Trophoblast cell (in vitro differentiated cells and primary cell): ENCODE results near the gene PLCL1.

Source experiments
- DNase-seq, 2 donors: peaks; one replicate each; pipeline ENCODE4 v3.0.0-alpha.2; 2016
- H2AFZ ChIP-seq: 2 replicates; pipeline ENCODE4 v1.6.1; 2013; ENCODE audit warnings: low read length, moderate library complexity, mild to moderate bottlenecking; ENCODE audit not compliant: insufficient read depth, poor library complexity
- H2AK5ac ChIP-seq: 2 replicates; pipeline ENCODE4 v1.6.1; 2013; ENCODE audit warnings: mild to moderate bottlenecking, low read length
- H2BK120ac ChIP-seq: 2 replicates; pipeline ENCODE4 v1.6.1; 2013; ENCODE audit warnings: low read length, mild to moderate bottlenecking, moderate library complexity; ENCODE audit not compliant: insufficient read depth, poor library complexity
- H2BK12ac ChIP-seq: 2 replicates; pipeline ENCODE4 v1.6.1; 2013; ENCODE audit warnings: mild to moderate bottlenecking, low read length, moderate library complexity
- H2BK5ac ChIP-seq: 2 replicates; pipeline ENCODE4 v1.6.1; 2013; ENCODE audit warnings: low read length, low read depth, moderate library complexity, mild to moderate bottlenecking; ENCODE audit not compliant: poor library complexity
- H3K14ac ChIP-seq: 2 replicates; pipeline ENCODE4 v1.6.1; 2013; ENCODE audit warnings: mild to moderate bottlenecking, low read length
- H3K18ac ChIP-seq: 2 replicates; pipeline ENCODE4 v1.6.1; 2013; ENCODE audit warnings: mild to moderate bottlenecking, low read length
- H3K23ac ChIP-seq: 2 replicates; pipeline ENCODE4 v1.6.1; 2013; ENCODE audit warnings: low read length
- H3K27ac ChIP-seq: 2 replicates; pipeline ENCODE4 v1.5.1; 2013; ENCODE audit warnings: low read depth, mild to moderate bottlenecking, inconsistent platforms, low read length, moderate library complexity
- H3K27me3 ChIP-seq: 2 replicates; pipeline ENCODE4 v1.6.1; 2013; ENCODE audit warnings: inconsistent platforms, mild to moderate bottlenecking, low read length, moderate library complexity; ENCODE audit not compliant: insufficient read depth
- H3K36me3 ChIP-seq, 2 experiments: 1 replicate in 1 of 2; 2 replicates in 1 of 2; pipeline ENCODE4 v1.6.1; 2013; ENCODE audit warnings: low read length in 2 of 2, mild to moderate bottlenecking in 2 of 2, moderate library complexity in 1 of 2; ENCODE audit not compliant: insufficient read depth in 2 of 2, control insufficient read depth in 1 of 2
- H3K4ac ChIP-seq: 2 replicates; pipeline ENCODE4 v1.6.1; 2013; ENCODE audit warnings: low read depth, mild to moderate bottlenecking, low read length, moderate library complexity
- H3K4me1 ChIP-seq, 2 experiments: 1 replicate in 1 of 2; 2 replicates in 1 of 2; pipeline ENCODE4 v1.6.1; 2013; ENCODE audit warnings: low read length in 2 of 2, mild to moderate bottlenecking in 2 of 2, moderate library complexity in 1 of 2; ENCODE audit not compliant: insufficient read depth in 2 of 2, control insufficient read depth in 1 of 2
- H3K4me2 ChIP-seq: 2 replicates; pipeline ENCODE4 v1.6.1; 2013; ENCODE audit warnings: inconsistent platforms, mild to moderate bottlenecking, low read length, moderate library complexity
- H3K4me3 ChIP-seq: 2 replicates; pipeline ENCODE4 v1.5.1; 2013; ENCODE audit warnings: mild to moderate bottlenecking, low read depth, low read length, inconsistent platforms
- H3K79me1 ChIP-seq: one replicate; pipeline ENCODE4 v1.6.1; 2013; ENCODE audit warnings: low read length
- H3K79me2 ChIP-seq: 2 replicates; pipeline ENCODE4 v1.6.1; 2013; ENCODE audit warnings: low read length, mild to moderate bottlenecking; ENCODE audit not compliant: control insufficient read depth, insufficient read depth, poor library complexity
- H3K9ac ChIP-seq: 2 replicates; pipeline ENCODE4 v1.6.1; 2013; ENCODE audit warnings: mild to moderate bottlenecking, low read length
- H3K9me3 ChIP-seq: 2 replicates; pipeline ENCODE4 v1.6.1; 2013; ENCODE audit warnings: low read depth, mild to moderate bottlenecking, control low read depth, inconsistent platforms, low read length; ENCODE audit not compliant: insufficient read depth
- H4K12ac ChIP-seq: 2 replicates; pipeline ENCODE4 v1.6.1; 2013; ENCODE audit warnings: low read depth, mild to moderate bottlenecking, low read length, moderate library complexity
- H4K8ac ChIP-seq: 2 replicates; pipeline ENCODE4 v1.6.1; 2013; ENCODE audit warnings: low read depth, mild to moderate bottlenecking, low read length, moderate library complexity
- H4K91ac ChIP-seq: one replicate; pipeline ENCODE4 v1.6.1; 2013; ENCODE audit warnings: low read depth, mild to moderate bottlenecking, low read length, moderate library complexity
- WGBS: extraction: QIAGEN DNeasy Blood & Tissue Kit; methylation state at CpG from one replicate; pipeline ENCODE4 v1.1.7; 2013; ENCODE audit warnings: missing lambda C conversion rate; ENCODE audit not compliant: insufficient read length, insufficient coverage; ENCODE audit errors: extremely low coverage; 5-methylcytosine and 5-hydroxymethylcytosine counted together

Gene PLCL1

DNA sequence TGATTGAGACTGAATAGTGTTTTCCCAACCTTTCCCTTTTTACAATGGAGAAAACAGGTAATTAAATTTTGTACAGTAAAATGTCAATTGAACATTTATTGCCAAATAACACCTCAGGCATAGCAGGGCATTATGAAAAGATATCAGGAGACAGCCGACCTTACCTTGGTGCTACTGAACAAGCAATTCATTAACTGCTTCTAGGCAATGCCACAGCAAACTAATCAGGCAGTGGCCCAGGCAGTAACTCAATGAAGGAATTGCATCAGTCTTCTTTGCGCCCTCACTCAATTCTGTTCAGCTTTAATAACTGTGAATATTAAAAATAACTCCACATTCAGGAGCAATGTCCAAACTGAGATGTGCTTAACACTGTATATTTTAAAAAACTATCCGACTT, 6.1 kb downstream of the PLCL1 start:
- H3K79me1 ChIP-seq: no peaks in the 10 kb centered on the region
- no peak overlapping the region for H4K91ac ChIP-seq
- H3K18ac ChIP-seq: no peak overlapping the region
- H2BK5ac ChIP-seq: no peak overlapping the region
- H3K27ac ChIP-seq: no peak overlapping the region
- no peak overlapping the region for H2AFZ ChIP-seq
- no peak overlapping the region for H3K23ac ChIP-seq
- no peak overlapping the region for H3K14ac ChIP-seq
- peaks cover 5% of the 10 kb centered on the region for H3K27me3 ChIP-seq
- H2AK5ac ChIP-seq: no peak overlapping the region
- peak overlapping the region; percentile 52 for H3K9ac ChIP-seq
- no peaks in the 10 kb centered on the region for H3K4me1 ChIP-seq
- no peak overlapping the region for H2BK120ac ChIP-seq
- no peak for DNase-seq
- H3K79me2 ChIP-seq: no peaks in the 10 kb centered on the region
- no peak overlapping the region for H4K12ac ChIP-seq
- no peak overlapping the region for H3K4me2 ChIP-seq
- H3K36me3 ChIP-seq: no peaks in the 10 kb centered on the region
- WGBS: no CpG with 5 or more reads among the region's 3 CpGs
- H2BK12ac ChIP-seq: no peak overlapping the region
- H4K8ac ChIP-seq: no peak overlapping the region
- no peak overlapping the region for H3K4ac ChIP-seq
- no peaks in the 10 kb centered on the region for H3K9me3 ChIP-seq
- no peak overlapping the region for H3K4me3 ChIP-seq

DNA sequence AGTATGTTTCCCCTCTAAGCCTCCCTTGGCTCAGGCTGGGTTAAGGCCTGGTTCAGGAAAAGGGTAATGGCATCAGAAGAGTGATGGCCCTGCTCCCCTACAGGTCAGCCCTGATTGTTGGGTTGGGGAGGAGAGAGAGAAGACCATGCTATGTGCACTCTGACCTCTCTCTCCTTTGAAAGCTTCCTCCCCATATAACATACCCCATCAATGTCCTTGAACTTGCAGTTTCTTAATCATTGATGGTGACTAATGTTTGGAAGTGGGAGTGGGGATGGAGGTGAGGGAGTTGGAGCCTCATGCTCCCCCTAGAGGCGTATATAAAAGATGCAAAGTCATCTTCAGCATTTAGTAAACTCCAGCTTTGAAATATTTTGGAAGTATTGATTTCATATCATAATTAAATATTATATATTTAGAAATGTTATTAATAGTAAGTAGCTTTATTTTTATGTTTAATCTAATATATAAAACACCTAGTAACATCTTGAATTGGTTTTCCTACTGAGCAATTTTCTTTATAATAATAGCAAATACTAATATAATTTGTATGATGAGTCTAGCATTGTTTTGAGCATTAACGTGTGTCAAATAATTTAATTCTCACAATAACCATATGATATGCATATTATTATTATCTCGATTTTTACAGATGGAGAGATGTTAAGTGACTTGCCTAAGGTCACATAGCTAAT, 8.8 kb downstream of the PLCL1 start:
- Histone ChIP-seq H3K27me3 (no peaks in the 10 kb centered on the region), H2BK5ac (no peak overlapping the region), H3K27ac (no peak overlapping the region), H3K9ac (no peak overlapping the region), H4K12ac (no peak overlapping the region), H3K18ac (no peak overlapping the region), H3K4me2 (no peak overlapping the region), H3K14ac (no peak overlapping the region), H2BK120ac (no peak overlapping the region), H3K4me1 (no peaks in the 10 kb centered on the region), H3K4me3 (no peak overlapping the region), H2AFZ (no peak overlapping the region), H4K8ac (no peak overlapping the region), H3K4ac (no peak overlapping the region), H3K9me3 (no peaks in the 10 kb centered on the region), H3K79me2 (no peaks in the 10 kb centered on the region), H3K79me1 (no peaks in the 10 kb centered on the region), H3K36me3 (no peaks in the 10 kb centered on the region), H3K23ac (no peak overlapping the region), H4K91ac (no peak overlapping the region), H2AK5ac (no peak overlapping the region), H2BK12ac (no peak overlapping the region)
- WGBS: no CpG with 5 or more reads among the region's 3 CpGs
- DNase-seq: peak in 1 of 2 donors; percentile 38

DNA sequence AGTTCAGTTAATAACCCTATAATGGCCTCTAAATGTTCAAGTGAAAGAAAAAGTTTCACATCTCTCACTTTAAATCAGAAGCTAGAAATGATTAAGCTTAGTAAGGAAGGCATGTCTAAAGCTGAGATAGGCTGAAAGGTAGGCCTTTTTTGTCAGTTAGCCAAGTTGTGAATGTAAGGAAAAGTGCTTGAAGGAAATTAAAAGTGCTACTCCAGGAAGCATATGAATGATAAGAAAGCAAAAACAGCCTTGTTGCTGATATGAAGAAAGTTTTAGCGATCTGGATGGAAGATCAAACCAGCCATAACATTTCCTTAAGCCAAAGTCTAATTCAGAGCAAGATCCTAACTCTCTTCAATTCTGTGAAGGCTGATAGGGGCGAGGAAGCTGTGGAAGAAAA, 10.1 kb downstream of the PLCL1 start:
- no peak overlapping the region for H4K91ac ChIP-seq
- H3K23ac ChIP-seq: no peak overlapping the region
- H3K4me2 ChIP-seq: no peak overlapping the region
- no peak overlapping the region for H3K4me3 ChIP-seq
- DNase-seq: no peak
- H3K27ac ChIP-seq: no peak overlapping the region
- no peaks in the 10 kb centered on the region for H3K79me1 ChIP-seq
- no peaks in the 10 kb centered on the region for H3K36me3 ChIP-seq
- H2BK12ac ChIP-seq: no peak overlapping the region
- no peak overlapping the region for H4K12ac ChIP-seq
- H3K9ac ChIP-seq: no peak overlapping the region
- H3K4me1 ChIP-seq: no peaks in the 10 kb centered on the region
- no peak overlapping the region for H4K8ac ChIP-seq
- no peak overlapping the region for H2AK5ac ChIP-seq
- no peaks in the 10 kb centered on the region for H3K27me3 ChIP-seq
- H2BK120ac ChIP-seq: no peak overlapping the region
- H2BK5ac ChIP-seq: no peak overlapping the region
- no peak overlapping the region for H3K18ac ChIP-seq
- no peak overlapping the region for H2AFZ ChIP-seq
- no CpG with 5 or more reads among the region's 2 CpGs for WGBS
- no peaks in the 10 kb centered on the region for H3K9me3 ChIP-seq
- H3K79me2 ChIP-seq: no peaks in the 10 kb centered on the region
- H3K14ac ChIP-seq: no peak overlapping the region
- H3K4ac ChIP-seq: no peak overlapping the region

DNA sequence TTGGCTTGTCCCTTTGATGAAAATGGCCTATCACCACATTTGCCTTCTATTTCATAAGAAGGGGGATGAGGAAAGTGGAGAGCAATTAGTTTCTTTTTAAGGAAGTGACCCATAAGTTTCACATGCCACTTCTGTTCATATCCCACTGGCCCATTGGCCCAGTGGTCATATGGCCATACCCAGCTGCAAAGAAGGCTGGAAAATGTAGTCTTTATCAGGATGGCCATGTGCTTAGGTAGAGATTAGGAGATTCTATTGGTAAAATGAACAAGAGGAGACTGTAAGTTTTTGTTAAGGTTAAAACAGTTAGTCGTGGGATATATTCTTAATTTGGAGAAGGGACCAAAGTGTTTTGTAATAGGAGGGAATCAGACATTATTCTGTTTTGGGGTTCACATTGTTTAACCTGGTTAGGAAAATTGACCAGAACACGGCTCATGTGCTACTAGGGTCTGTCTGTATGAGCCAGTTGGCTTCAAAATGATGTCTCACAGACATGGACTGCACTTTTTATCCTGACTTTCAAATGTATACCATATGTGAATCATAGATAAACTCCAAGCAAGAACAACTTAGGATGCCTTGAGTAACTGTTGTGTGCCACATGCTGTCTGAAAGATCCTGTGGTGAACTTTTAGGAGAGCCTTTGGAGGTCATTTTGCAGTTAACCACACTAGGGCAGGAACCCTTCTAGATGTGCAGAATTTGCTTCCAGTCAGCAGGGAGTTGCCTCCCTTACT, 17.3 kb downstream of the PLCL1 start:
- no peak overlapping the region for H4K8ac ChIP-seq
- no peak overlapping the region for H2BK12ac ChIP-seq
- no peak overlapping the region for H3K14ac ChIP-seq
- H3K4me1 ChIP-seq: no peaks in the 10 kb centered on the region
- H3K36me3 ChIP-seq: no peaks in the 10 kb centered on the region
- H3K79me1 ChIP-seq: no peaks in the 10 kb centered on the region
- no CpG with 5 or more reads among the region's 2 CpGs for WGBS
- no peaks in the 10 kb centered on the region for H3K9me3 ChIP-seq
- no peak for DNase-seq
- no peak overlapping the region for H4K91ac ChIP-seq
- no peak overlapping the region for H3K9ac ChIP-seq
- no peak overlapping the region for H2AK5ac ChIP-seq
- H3K27me3 ChIP-seq: no peaks in the 10 kb centered on the region
- no peak overlapping the region for H2BK5ac ChIP-seq
- no peak overlapping the region for H3K23ac ChIP-seq
- H2AFZ ChIP-seq: no peak overlapping the region
- H2BK120ac ChIP-seq: no peak overlapping the region
- no peak overlapping the region for H3K4me2 ChIP-seq
- no peak overlapping the region for H4K12ac ChIP-seq
- H3K4ac ChIP-seq: no peak overlapping the region
- no peaks in the 10 kb centered on the region for H3K79me2 ChIP-seq
- H3K4me3 ChIP-seq: no peak overlapping the region
- H3K27ac ChIP-seq: no peak overlapping the region
- no peak overlapping the region for H3K18ac ChIP-seq
